ENCODE measurements around the gene EYA2.

Gene EYA2

DNA sequence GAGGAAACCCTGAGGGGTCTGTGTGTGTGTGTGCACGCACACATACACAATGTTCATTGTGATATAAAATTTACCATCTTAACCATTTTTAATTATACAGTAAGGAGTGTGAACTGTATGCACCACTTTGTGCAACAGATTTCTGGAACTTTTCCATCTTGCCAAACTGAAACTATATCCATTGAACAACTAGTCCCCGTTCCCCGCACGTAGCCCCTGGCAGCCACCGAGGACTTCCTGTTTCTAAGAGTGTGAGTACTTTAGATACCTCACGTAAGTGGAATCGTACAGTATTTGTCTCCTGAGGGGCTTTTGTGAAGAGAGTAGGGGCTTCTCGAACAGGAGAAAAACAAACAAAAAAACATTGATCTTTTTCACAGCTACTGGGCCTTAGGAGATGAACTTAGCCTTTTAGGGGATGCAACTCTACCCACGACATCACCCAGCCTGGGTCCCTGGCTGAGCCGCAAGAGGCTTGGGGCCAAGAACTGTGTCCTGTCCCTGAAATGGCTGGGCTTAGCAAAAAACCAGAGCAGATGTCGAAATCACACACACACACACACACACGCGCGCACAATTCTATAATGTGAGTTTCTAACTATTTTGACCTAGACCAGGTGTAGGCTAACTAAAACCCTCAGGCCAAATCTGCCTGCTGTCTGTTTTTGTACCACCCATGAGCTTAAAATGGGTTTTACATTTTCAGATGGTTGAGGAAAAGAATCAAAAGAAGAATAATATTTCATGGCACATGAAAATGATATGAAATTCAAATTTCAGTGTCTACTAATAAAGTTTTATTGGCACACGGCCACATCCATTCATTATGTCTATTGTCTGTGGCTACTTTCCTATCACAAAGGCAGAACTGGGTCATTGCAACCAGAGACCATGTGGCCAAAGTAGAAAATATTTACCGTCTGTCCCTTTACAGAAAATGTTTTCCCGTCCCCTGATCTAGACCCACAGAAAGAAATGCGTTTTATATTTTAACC, 144.2 kb downstream of the EYA2 start:
- DNase-seq = no peak
- in situ Hi-C loops (cut with HindIII; ENCODE audit: low pct_ligation_motif_present, low pct_unique_long_range_greater_than_20kb, low sequenced_read_pairs) = no loop called here

DNA sequence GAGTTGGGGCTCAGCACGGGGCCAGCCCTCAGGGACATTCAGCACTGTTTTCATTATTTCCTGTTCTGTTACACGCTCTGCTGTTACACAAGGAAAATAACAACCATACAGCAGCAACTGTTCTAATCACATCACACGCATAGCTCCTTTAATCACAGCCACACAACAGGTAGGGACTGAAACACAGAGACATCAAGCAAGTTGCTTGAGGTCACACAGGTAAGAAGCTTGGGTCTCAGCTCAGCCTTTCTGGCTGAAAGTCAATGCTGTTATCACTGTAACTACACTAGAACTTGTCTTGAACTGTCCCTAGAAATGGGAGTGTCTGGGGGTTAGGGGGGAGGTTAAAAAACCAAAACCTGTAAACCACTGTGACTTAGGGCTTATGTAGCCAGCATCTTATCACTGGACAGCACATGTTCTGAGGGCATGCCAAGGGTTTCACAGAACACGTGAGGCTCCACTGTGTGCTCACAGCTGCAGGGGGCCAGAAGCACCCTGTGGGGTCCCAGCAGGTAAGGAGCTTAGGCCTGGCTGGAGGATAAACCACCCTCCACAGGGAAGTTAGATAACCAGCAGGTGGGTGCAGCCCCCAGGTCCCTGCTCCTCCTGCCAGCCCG, 146.0 kb downstream of the EYA2 start:
- no peak for DNase-seq
- in situ Hi-C loops (cut with HindIII; ENCODE audit: low pct_ligation_motif_present, low pct_unique_long_range_greater_than_20kb, low sequenced_read_pairs) = no loop called here

DNA sequence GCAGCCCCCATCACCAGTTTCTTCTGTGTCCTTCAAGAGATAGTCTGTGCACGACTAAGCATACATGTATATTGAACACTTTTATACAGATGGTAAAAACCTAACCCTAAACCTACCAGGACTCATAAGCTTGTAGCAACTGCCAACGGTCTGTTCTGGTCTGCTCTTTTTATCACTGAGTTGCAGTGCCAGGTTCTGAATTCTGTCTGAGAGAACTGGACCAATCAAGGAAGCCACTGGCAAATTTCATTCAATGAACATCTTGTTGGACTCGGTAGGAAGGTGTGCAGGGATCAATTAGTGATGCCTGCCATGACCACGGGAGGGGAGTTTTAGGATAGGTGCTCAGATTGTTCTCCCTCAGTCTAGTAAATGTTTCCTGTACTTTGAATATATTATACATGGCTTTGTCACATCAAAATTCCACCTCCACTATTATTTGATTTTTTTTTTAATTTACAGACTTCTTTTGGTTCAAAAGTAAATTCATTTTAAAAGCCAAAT, 146.8 kb downstream of the EYA2 start:
- DNase-seq = no peak
- in situ Hi-C loops (cut with HindIII; ENCODE audit: low pct_ligation_motif_present, low pct_unique_long_range_greater_than_20kb, low sequenced_read_pairs) = no loop called here

DNA sequence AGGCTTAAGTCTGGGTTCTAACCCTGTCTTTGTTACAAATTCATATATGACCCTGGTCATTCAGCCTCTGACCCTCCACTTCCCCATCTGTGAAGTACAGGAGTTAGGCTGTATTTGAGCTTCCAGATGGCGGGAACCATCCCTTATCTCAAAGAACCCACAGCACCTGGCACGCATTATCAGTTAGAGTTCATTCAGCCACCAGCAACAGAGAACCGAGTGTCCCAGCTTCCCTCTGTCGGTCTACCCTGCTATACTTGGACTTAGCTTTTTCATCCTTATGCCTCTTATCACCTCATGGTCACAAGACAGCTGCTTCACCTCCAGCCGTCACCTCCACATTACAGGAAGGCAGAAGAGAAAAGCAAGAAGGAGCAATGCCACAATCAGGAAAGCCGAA, 147.8 kb downstream of the EYA2 start:
- in situ Hi-C loops (cut with HindIII; ENCODE audit: low pct_ligation_motif_present, low pct_unique_long_range_greater_than_20kb, low sequenced_read_pairs) = no loop called here

DNA sequence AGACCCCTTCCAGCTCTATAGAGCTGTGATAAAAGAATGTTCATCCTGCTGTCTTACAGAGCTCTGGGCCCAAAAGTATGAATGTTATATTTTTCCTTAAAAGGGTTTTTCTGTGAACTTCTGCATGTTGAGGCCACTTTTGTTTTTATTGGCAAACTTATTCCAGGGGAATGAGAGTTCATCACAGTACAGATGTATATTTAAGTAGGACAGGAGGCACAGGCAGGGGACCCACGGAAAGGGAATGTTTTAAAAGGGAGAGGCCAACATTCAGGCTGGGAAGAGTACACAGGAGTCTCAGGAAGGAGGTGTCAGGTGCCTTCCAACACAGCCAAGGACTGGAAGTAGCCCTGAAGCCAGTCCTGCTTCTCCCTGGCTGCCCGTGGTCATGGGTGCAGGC, 148.4 kb downstream of the EYA2 start:
- DNase-seq = no peak
- in situ Hi-C loops (cut with HindIII; ENCODE audit: low pct_ligation_motif_present, low pct_unique_long_range_greater_than_20kb, low sequenced_read_pairs) = no loop called here

More for the DNA sequence above, 147.8 kb downstream of the EYA2 start:
- no peak for DNase-seq

DNA sequence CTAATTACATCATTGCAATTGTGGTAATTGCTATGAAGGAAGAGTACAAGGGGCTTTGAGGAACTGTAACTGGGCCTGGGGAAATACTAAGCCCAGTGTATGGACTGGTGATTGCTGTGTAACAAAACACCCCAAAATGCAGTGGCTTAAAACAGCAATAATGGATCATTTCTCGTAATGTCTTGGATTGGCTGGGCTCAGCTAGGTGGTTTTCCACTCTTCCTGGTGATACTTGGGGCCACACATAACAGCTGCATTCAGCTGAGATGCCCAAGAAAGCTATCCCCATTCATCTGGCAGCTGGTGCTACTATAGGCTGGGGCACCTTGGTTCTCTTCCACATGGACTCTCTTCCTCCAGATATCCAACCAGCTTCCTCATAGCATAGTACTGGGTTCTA, 150.3 kb downstream of the EYA2 start:
- no peak for DNase-seq
- in situ Hi-C loops (cut with HindIII; ENCODE audit: low pct_ligation_motif_present, low pct_unique_long_range_greater_than_20kb, low sequenced_read_pairs) = no loop called here

DNA sequence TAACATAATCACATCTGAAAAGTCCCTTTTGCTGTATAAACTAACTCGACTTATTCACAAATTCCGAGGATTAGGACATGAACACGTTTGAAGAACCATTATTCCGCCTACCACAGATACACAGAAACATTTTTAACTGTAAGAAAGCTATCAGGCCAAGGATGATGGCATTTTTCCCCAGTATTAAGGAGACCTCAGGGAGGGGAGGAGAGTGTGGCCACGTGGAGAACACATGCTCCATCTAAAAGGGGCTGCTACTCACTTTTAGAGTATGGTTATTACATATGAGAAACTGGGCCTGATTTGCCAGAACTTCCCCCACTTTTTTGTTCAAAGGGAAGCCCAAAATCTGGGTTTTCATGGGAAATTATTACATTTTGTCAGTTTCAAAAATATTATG, 153.4 kb downstream of the EYA2 start:
- DNase-seq = no peak
- in situ Hi-C loops (cut with HindIII; ENCODE audit: low pct_ligation_motif_present, low pct_unique_long_range_greater_than_20kb, low sequenced_read_pairs) = no loop called here

DNA sequence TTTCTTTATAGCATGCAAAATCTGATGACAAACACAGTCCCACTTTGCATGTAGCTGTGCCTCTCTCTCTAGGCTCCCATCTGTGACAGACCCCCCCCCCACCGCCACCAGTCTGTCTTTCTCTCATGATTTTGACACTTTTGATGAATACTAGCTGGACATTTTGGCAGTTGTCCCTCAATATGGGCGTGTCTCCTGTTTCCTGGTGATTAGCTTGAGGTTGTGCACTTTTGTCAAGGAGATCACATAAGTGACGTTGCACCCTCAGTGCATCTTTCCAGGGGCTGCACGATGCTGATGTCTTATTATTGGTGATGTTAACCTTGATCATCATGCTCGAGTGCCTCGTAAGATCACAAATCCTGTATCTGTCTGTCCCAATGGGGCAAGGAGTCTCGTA, 155.1 kb downstream of the EYA2 start:
- in situ Hi-C loops (cut with HindIII; ENCODE audit: low pct_ligation_motif_present, low pct_unique_long_range_greater_than_20kb, low sequenced_read_pairs) = no loop called here
- DNase-seq = no peak

DNA sequence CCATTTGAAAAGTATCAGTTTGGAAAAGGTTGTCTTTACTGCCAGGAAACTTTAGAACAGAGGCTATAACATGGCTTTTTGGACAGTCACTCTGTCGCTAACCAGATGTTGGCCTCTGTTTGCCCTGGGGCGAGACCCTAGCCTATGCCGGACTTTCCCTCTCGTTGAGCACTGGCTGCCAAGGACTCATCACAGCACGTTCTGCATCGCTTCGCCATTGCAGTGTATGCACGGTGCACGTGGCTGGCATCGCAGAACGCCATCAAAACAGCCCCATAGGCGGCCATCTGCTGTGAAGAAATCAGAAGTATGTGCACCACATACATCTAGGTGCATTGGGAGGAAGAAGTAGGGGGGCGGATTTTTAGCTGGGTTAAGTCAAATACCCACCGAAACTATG, 156.4 kb downstream of the EYA2 start:
- no peak for DNase-seq
- in situ Hi-C loops (cut with HindIII; ENCODE audit: low pct_ligation_motif_present, low pct_unique_long_range_greater_than_20kb, low sequenced_read_pairs) = no loop called here

DNA sequence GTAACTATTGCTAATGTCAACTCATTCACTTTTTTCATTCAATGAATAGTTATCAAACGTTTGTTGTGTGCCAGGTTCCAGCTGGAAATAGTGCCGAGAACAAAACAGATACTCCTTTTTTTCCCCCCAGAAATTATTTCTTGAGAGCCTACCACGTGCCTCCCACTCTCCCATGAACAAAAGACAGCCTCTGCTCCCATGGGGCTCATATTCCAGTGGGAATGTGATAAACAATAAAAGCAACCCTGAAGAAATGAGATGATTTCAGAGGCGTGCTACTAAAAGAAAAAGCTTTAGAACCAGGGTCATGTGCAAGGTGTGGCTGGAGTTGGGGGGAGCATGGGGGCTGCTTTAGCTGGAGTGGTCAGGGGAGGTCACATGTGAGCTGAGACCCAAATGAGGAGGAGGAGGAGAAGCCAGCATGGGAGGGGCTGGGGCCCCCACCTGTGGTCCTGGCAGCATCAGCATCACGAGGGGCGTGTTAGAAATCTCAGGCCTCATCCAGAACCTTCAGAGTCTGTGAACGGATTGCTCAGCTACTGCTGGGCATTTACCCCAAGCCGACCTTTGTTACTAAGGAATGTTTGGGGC, 157.4 kb downstream of the EYA2 start:
- DNase-seq = no peak

DNA sequence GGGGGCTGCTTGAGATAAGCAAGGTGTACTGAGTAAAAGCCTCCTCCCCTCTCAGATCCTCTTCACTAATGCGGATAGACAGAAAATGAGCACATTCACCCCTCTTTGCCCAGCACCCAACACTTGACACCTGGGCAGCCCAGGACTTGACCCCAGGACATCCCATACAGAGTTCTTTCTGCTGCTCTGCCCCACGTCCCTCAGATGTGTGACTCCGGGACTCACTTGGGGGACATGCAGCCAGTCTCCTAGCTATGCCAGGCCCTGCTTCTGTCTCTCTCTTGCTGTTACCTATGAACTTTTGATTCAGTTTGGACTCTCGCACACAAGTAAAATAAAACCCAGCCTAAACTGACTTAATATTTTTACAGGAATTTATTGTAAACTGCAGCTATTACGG, 159.9 kb downstream of the EYA2 start:
- no peak for DNase-seq

More for the DNA sequence above, 157.4 kb downstream of the EYA2 start:
- in situ Hi-C loops (cut with HindIII; ENCODE audit: low pct_ligation_motif_present, low pct_unique_long_range_greater_than_20kb, low sequenced_read_pairs) = no loop called here

DNA sequence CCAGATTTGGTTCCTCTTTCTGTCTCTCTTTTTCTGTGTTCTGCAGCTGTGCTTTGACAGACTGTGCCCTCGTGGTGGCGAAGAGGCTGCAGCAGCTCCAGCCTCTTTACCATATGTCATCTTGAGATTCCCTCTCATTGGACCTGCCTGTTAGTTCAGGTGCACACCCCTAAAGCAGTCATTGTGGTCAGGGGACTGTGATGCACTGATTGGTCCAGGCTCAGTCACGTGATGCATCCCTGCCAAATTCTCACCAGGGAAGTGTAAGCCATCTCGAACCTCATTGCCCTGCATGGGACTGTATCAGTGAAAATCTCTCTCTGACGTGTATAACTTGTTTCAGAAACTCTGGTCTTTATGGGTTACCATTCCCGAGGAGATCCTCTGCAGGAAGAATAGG, 160.3 kb downstream of the EYA2 start:
- DNase-seq = no peak
- in situ Hi-C loops (cut with HindIII; ENCODE audit: low pct_ligation_motif_present, low pct_unique_long_range_greater_than_20kb, low sequenced_read_pairs) = no loop called here

More for the DNA sequence above, 159.9 kb downstream of the EYA2 start:
- in situ Hi-C loops (cut with HindIII; ENCODE audit: low pct_ligation_motif_present, low pct_unique_long_range_greater_than_20kb, low sequenced_read_pairs) = no loop called here

DNA sequence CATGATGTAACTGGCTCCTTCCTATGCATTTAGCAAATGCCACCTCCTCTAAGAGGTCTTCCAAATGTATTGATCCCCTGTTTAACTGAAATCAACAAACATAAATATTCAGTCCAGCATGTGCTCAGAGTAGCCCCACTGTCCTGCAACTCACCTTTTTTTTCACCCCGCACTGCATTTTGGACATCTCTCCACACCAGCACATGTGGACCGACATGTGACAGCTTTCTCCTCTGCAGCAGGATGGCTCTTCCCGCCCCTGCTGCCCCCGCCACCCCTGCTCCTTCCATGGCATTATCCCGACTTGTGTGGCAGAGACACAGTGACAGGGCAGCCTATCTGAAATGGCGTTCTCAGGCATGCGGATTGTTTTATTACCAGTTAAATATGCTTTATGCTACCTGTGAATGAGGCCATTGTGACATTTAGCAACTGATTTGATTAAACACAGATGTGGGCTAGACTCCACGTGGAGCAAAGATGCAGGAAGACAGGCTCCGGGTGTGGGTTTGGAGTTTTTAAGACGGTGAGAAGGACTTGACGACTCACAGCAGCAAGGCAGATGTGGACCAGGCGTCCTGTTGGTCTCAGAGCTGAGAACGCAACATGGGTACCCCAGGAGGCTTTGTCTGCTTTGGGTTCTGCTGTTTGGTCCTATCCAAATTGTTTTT, 161.2 kb downstream of the EYA2 start:
- DNase-seq = no peak

DNA sequence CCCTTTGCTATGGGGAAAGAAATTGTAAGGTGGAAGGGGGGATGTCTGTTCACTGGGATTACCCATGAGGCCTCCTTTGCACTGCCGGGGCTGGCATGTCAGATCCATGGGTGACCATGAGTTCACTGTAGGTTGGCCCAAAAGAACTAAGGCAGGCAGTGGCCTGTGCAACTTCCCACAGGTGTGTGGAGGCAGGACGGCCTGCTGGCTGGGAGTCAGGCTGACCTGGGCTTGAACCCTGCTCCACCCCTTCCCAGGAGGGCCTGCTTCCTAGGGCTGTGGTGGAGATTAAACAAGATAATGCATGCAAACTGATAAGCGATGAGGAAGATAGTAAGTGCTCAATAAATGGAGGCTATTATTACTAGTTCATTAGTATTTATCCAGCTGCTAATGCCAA, 163.0 kb downstream of the EYA2 start:
- in situ Hi-C loops (cut with HindIII; ENCODE audit: low pct_ligation_motif_present, low pct_unique_long_range_greater_than_20kb, low sequenced_read_pairs) = no loop called here
- no peak for DNase-seq

More for the DNA sequence above, 161.2 kb downstream of the EYA2 start:
- in situ Hi-C loops (cut with HindIII; ENCODE audit: low pct_ligation_motif_present, low pct_unique_long_range_greater_than_20kb, low sequenced_read_pairs) = no loop called here

DNA sequence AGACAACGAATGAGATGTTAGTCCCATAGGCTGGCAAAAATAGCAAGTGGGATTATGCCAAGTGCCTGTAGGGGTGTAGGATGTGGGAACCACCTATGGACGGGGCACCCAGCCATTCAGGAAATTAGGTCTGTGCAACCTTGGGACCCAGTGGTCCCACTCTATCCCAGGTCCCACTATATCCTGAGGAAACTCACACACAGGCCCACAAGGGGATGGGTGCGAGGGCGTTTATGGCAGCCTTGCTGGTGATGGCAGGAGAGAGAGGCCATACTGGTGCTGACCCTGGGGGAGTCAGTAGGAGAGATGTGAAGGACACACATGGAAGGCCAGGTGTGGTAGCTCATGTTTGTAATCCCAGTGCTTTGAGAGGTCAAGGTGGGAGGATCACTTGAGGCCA, 163.6 kb downstream of the EYA2 start:
- in situ Hi-C loops (cut with HindIII; ENCODE audit: low pct_ligation_motif_present, low pct_unique_long_range_greater_than_20kb, low sequenced_read_pairs) = no loop called here
- DNase-seq = no peak

DNA sequence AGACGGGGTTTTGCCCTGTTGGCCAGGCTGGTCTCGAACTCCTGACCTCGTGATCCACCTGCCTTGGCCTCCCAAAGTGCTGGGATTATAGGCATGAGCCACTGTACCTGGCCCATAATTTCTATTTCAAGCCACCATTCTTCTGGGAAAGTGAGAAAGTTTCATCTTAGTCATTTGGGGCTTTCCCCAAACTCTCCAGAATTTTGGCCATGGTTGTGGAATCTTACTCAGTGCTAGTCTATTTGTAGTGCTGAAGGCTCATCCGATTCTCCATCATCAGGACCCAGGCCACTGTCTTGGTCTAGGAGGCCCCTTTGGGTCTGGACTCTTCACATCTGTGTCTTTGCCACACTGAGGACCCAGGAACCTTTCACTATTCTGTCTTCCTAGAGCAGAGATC, 164.9 kb downstream of the EYA2 start:
- no peak for DNase-seq
- in situ Hi-C loops (cut with HindIII; ENCODE audit: low pct_ligation_motif_present, low pct_unique_long_range_greater_than_20kb, low sequenced_read_pairs) = no loop called here

DNA sequence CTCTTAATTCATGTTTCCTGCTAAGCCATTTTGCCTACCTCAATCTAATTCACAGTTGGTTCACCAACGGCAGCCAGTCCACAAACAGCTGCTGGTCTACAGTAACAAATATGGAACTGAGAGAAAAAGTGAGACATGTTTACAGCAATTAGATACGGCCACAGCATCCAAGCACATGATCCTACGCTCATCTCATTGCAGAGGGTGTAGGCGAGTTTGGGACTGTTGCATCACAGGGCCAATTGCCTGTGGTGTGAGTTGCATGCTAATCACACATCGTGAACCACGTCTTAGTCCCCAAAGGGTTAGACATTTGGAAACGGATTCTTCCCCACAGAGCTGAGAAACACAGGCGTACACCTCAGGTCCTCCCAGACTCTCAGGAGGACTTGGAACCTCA, 166.9 kb downstream of the EYA2 start:
- in situ Hi-C loops (cut with HindIII; ENCODE audit: low pct_ligation_motif_present, low pct_unique_long_range_greater_than_20kb, low sequenced_read_pairs) = no loop called here
- no peak for DNase-seq

DNA sequence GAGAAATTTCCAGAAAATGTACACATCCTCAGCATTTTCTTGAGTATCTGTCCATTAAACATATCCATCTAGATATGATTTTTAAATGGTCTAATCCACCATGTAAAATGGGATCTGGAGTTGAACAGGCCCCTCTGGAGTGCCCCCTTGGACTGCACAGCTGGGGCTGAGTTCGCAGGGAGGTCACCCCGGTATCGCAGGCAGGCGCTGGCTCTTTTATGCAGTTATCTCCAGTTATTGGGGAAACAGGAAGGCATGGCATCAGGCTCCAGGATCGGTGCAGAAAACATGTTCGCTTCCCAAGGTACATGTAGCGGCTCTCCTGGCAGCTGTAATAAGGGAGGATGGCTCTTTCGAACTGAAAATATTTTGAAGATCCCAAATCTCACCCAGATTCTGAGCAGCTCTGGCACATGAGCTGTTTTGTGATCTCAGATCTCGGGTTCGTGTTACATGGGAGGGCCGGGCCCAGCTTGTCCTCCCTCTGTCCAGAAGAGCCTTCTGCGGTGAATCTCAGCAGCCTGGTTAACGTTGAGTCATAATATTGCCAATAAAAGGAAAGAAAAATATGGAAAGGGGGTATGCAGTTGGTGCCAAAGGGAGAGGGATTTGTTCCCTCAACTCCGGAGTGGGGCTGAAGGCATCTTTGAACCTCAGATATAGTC, 167.7 kb downstream of the EYA2 start:
- no peak for DNase-seq
- in situ Hi-C loops (cut with HindIII; ENCODE audit: low pct_ligation_motif_present, low pct_unique_long_range_greater_than_20kb, low sequenced_read_pairs) = no loop called here
